ENCODE data around the gene RETREG3.
"Not testable (repeated sequence)": the region's sequence is repeated elsewhere in the genome, so short reads cannot be mapped to it uniquely, and the experiment has no call there.

Gene RETREG3

GRCh38 chr17:42642336-42642735 lies 33.2 kb upstream of the RETREG3 start:
- H3K4me3 ChIP-seq (ENCODE audit: control insufficient read depth in 1 of 7, extremely low read depth in 1 of 7, insufficient read depth in 4 of 7, low read depth in 2 of 7, low read length in 6 of 7) = no peak overlapping the region
- H3K36me3 ChIP-seq (ENCODE audit: control insufficient read depth in 4 of 4, insufficient read depth in 4 of 4, low read length in 3 of 4) = no peaks in the 10 kb centered on the region
- ChIA-PET POLR2A (interaction anchor here (0.5 to 0.6 kb wide), 2 partner anchors 84 to 1653 kb away, joined by 3 to 6 read pairs; no protein-coding TSS in a partner anchor), CTCF (interaction anchor here (0.5 kb wide), 1 partner anchor 23 kb away, joined by 3 read pairs; no protein-coding TSS in a partner anchor)
- peaks cover 0 to 3% (median 0%) of the 10 kb centered on the region in 5 experiments for H3K27me3 ChIP-seq (replicated peaks in 2 of 5; ENCODE audit: control insufficient read depth in 4 of 5, insufficient read depth in 5 of 5, low read length in 4 of 5)
- no peak for DNase-seq
- no peak overlapping the region for H3K27ac ChIP-seq (ENCODE audit: insufficient read depth in 1 of 2, low read depth in 1 of 2, low read length in 2 of 2, poor library complexity in 1 of 2, severe bottlenecking in 2 of 2)
- no peaks in the 10 kb centered on the region for H3K9me3 ChIP-seq (ENCODE audit: control extremely low read depth in 1 of 5, control insufficient read depth in 4 of 5, insufficient read depth in 2 of 5, low read depth in 1 of 5, low read length in 4 of 5)
- no peaks in the 10 kb centered on the region for H3K4me1 ChIP-seq (ENCODE audit: control extremely low read depth in 1 of 4, control insufficient read depth in 4 of 4, insufficient read depth in 4 of 4, low read length in 3 of 4)
- 81% methylated on average over 2 of the region's 2 CpGs for WGBS (ENCODE audit: insufficient coverage)

GRCh38 chr17:42640121-42640520 lies 30.9 kb upstream of the RETREG3 start:
- ChIA-PET CTCF (interaction anchor here (1.0 kb wide), 1 partner anchor 16 kb away, joined by 3 read pairs; no protein-coding TSS in a partner anchor), POLR2A (no interaction called here)
- no peak overlapping the region for H3K27ac ChIP-seq (ENCODE audit: insufficient read depth in 1 of 2, low read depth in 1 of 2, low read length in 2 of 2, poor library complexity in 1 of 2, severe bottlenecking in 2 of 2)
- 90% methylated on average over 2 of the region's 4 CpGs for WGBS (ENCODE audit: insufficient coverage)
- no peaks in the 10 kb centered on the region for H3K9me3 ChIP-seq (ENCODE audit: control extremely low read depth in 1 of 5, control insufficient read depth in 4 of 5, insufficient read depth in 2 of 5, low read depth in 1 of 5, low read length in 4 of 5)
- no peaks in the 10 kb centered on the region for H3K4me1 ChIP-seq (ENCODE audit: control extremely low read depth in 1 of 4, control insufficient read depth in 4 of 4, insufficient read depth in 4 of 4, low read length in 3 of 4)
- H3K36me3 ChIP-seq (ENCODE audit: control insufficient read depth in 4 of 4, insufficient read depth in 4 of 4, low read length in 3 of 4) = no peaks in the 10 kb centered on the region
- peaks cover 0 to 3% (median 0%) of the 10 kb centered on the region in 5 experiments for H3K27me3 ChIP-seq (replicated peaks in 2 of 5; ENCODE audit: control insufficient read depth in 4 of 5, insufficient read depth in 5 of 5, low read length in 4 of 5)
- DNase-seq = peak; percentile 57 to 85 (median 73)
- no peak overlapping the region for H3K4me3 ChIP-seq (ENCODE audit: control insufficient read depth in 1 of 7, extremely low read depth in 1 of 7, insufficient read depth in 4 of 7, low read depth in 2 of 7, low read length in 6 of 7)

- ChIA-PET POLR2A (no interaction called here), CTCF (interaction anchor here (1.0 kb wide), 1 partner anchor 16 kb away, joined by 3 read pairs; no protein-coding TSS in a partner anchor)
- Histone ChIP-seq H3K4me3 (ENCODE audit: control insufficient read depth in 1 of 7, extremely low read depth in 1 of 7, insufficient read depth in 4 of 7, low read depth in 2 of 7, low read length in 6 of 7) (no peak overlapping the region), H3K27me3 (replicated peaks in 2 of 5; ENCODE audit: control insufficient read depth in 4 of 5, insufficient read depth in 5 of 5, low read length in 4 of 5) (peaks cover 0 to 3% (median 0%) of the 10 kb centered on the region in 5 experiments), H3K36me3 (ENCODE audit: control insufficient read depth in 4 of 4, insufficient read depth in 4 of 4, low read length in 3 of 4) (no peaks in the 10 kb centered on the region), H3K9me3 (ENCODE audit: control extremely low read depth in 1 of 5, control insufficient read depth in 4 of 5, insufficient read depth in 2 of 5, low read depth in 1 of 5, low read length in 4 of 5) (no peaks in the 10 kb centered on the region), H3K4me1 (ENCODE audit: control extremely low read depth in 1 of 4, control insufficient read depth in 4 of 4, insufficient read depth in 4 of 4, low read length in 3 of 4) (no peaks in the 10 kb centered on the region), H3K27ac (ENCODE audit: insufficient read depth in 1 of 2, low read depth in 1 of 2, low read length in 2 of 2, poor library complexity in 1 of 2, severe bottlenecking in 2 of 2) (no peak overlapping the region)
- DNase-seq = no peak
- whole genome bisulfite sequencing (ENCODE audit: insufficient coverage) = 96% methylated on average over 5 of the region's 7 CpGs
These were observed 30.4 kb upstream of the RETREG3 start for GRCh38 chr17:42639525-42640113.

GRCh38 chr17:42632949-42633444 lies 23.8 kb upstream of the RETREG3 start:
- Histone ChIP-seq H3K27me3 (replicated peaks in 2 of 5; ENCODE audit: control insufficient read depth in 4 of 5, insufficient read depth in 5 of 5, low read length in 4 of 5) (no peaks in the 10 kb centered on the region), H3K4me1 (ENCODE audit: control extremely low read depth in 1 of 4, control insufficient read depth in 4 of 4, insufficient read depth in 4 of 4, low read length in 3 of 4) (no peaks in the 10 kb centered on the region), H3K4me3 (ENCODE audit: control insufficient read depth in 1 of 7, extremely low read depth in 1 of 7, insufficient read depth in 4 of 7, low read depth in 2 of 7, low read length in 6 of 7) (no peak overlapping the region), H3K27ac (ENCODE audit: insufficient read depth in 1 of 2, low read depth in 1 of 2, low read length in 2 of 2, poor library complexity in 1 of 2, severe bottlenecking in 2 of 2) (no peak overlapping the region), H3K36me3 (ENCODE audit: control insufficient read depth in 4 of 4, insufficient read depth in 4 of 4, low read length in 3 of 4) (no peaks in the 10 kb centered on the region), H3K9me3 (ENCODE audit: control extremely low read depth in 1 of 5, control insufficient read depth in 4 of 5, insufficient read depth in 2 of 5, low read depth in 1 of 5, low read length in 4 of 5) (no peaks in the 10 kb centered on the region)
- CTCF ChIA-PET = interaction anchor here (0.6 to 2.2 kb wide), 4 partner anchors 11 to 276 kb away, joined by 3 to 7 read pairs (median 4); no protein-coding TSS in a partner anchor
- DNase-seq = peak in 1 of 3 donors; percentile 21
- 92% methylated on average over 9 of the region's 9 CpGs for WGBS (ENCODE audit: insufficient coverage)
- POLR2A ChIA-PET = interaction anchor here (0.6 kb wide), 1 partner anchor 285 kb away, joined by 3 read pairs; no protein-coding TSS in a partner anchor

GRCh38 chr17:42629411-42630009 lies 20.3 kb upstream of the RETREG3 start:
- peak in 2 of 3 donors; percentile 29 to 61 for DNase-seq

GRCh38 chr17:42627032-42627764 lies 18.0 kb upstream of the RETREG3 start:
- CTCF ChIA-PET; H3K9me3 ChIP-seq (ENCODE audit: control extremely low read depth in 1 of 5, control insufficient read depth in 4 of 5, insufficient read depth in 2 of 5, low read depth in 1 of 5, low read length in 4 of 5); H3K27ac ChIP-seq (ENCODE audit: insufficient read depth in 1 of 2, low read depth in 1 of 2, low read length in 2 of 2, poor library complexity in 1 of 2, severe bottlenecking in 2 of 2); H3K4me1 ChIP-seq (ENCODE audit: control extremely low read depth in 1 of 4, control insufficient read depth in 4 of 4, insufficient read depth in 4 of 4, low read length in 3 of 4); DNase-seq; H3K36me3 ChIP-seq (ENCODE audit: control insufficient read depth in 4 of 4, insufficient read depth in 4 of 4, low read length in 3 of 4); H3K4me3 ChIP-seq (ENCODE audit: control insufficient read depth in 1 of 7, extremely low read depth in 1 of 7, insufficient read depth in 4 of 7, low read depth in 2 of 7, low read length in 6 of 7); H3K27me3 ChIP-seq (replicated peaks in 2 of 5; ENCODE audit: control insufficient read depth in 4 of 5, insufficient read depth in 5 of 5, low read length in 4 of 5): not testable (repeated sequence)
- WGBS (ENCODE audit: insufficient coverage) = 100% methylated on average over 3 of the region's 6 CpGs
- POLR2A ChIA-PET = interaction anchor here (0.7 kb wide), 1 partner anchor 28 kb away, joined by 6 read pairs; no protein-coding TSS in a partner anchor

More at GRCh38 chr17:42629411-42630009, 20.3 kb upstream of the RETREG3 start:
- H3K27ac ChIP-seq (ENCODE audit: insufficient read depth in 1 of 2, low read depth in 1 of 2, low read length in 2 of 2, poor library complexity in 1 of 2, severe bottlenecking in 2 of 2) = no peak overlapping the region
- no CpG with 5 or more reads among the region's 3 CpGs for WGBS (ENCODE audit: insufficient coverage)
- no peaks in the 10 kb centered on the region for H3K9me3 ChIP-seq (ENCODE audit: control extremely low read depth in 1 of 5, control insufficient read depth in 4 of 5, insufficient read depth in 2 of 5, low read depth in 1 of 5, low read length in 4 of 5)
- H3K4me3 ChIP-seq (ENCODE audit: control insufficient read depth in 1 of 7, extremely low read depth in 1 of 7, insufficient read depth in 4 of 7, low read depth in 2 of 7, low read length in 6 of 7) = no peak overlapping the region
- POLR2A ChIA-PET = no interaction called here
- H3K36me3 ChIP-seq (ENCODE audit: control insufficient read depth in 4 of 4, insufficient read depth in 4 of 4, low read length in 3 of 4) = no peaks in the 10 kb centered on the region
- no peaks in the 10 kb centered on the region for H3K27me3 ChIP-seq (replicated peaks in 2 of 5; ENCODE audit: control insufficient read depth in 4 of 5, insufficient read depth in 5 of 5, low read length in 4 of 5)
- CTCF ChIA-PET = interaction anchor here (1.8 kb wide), 1 partner anchor 11 kb away, joined by 4 read pairs; no protein-coding TSS in a partner anchor
- no peaks in the 10 kb centered on the region for H3K4me1 ChIP-seq (ENCODE audit: control extremely low read depth in 1 of 4, control insufficient read depth in 4 of 4, insufficient read depth in 4 of 4, low read length in 3 of 4)

Measured in common myeloid progenitor, CD34-positive (primary cell).